ENCODE results near the gene MRPL53. TPM values are rescaled to one million over a fixed set of nuclear protein-coding genes. Genes with fewer than 3 reads are reported as not detected.

MRPL53 gene
- total and polyA plus RNA-seq, 2 of the 8 experiments (the other 6 are each of a cell fraction or from before 2014, with no cell fraction given): 36.6 to 46.3 TPM

DNA sequence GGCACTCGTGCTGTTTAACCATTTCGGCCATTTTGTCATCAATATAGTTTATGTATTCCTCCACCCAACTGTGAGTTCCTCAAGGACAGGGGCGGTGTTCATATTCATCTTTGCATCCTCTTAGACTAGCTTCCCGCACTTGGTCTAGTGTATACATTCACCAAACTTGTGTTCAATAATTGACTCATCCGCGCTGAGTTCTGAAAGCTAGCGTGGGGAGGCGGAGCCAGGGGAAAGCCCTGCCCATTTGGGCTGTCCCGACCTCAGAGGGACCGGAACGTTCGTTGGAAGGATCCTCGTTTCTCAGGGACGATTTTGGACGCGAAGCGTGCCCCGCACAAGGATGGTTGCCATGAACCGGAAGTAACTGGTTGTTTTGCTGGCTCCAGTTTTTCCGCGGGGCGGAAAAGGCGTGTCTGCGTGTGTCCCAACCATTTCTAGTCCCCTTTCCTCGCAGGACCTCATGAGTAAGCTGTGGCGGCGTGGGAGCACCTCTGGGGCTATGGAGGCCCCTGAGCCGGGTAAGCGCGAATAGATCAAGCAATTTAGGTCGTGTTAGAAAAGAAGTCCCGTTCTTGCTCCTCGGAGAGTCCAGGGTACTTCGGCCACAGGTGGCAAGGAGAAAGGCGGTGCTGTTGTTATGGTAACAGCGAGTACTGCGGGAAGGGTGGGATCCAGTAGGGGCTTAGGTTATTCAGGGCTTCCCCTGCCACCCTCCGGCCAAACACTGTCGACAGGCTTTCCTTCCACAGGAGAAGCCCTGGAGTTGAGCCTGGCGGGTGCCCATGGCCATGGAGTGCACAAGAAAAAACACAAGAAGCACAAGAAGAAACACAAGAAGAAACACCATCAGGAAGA, 17.6 kb downstream of the MRPL53 start, which contains the start of gene INO80B:
INO80B (plus strand) TSS at position 434 of the 858 bp plus-strand sequence; CDS start at position 464, 30 bp downstream.
- Histone ChIP-seq H3K4ac (replicated peaks; ENCODE audit: insufficient read length, low read depth, low read length) (peak within 1 kb of the TSS; percentile 61), H2AK5ac (ENCODE audit: low read depth, low read length) (no peak within 1 kb of the TSS), H3K36me3 (ENCODE audit: control insufficient read depth in 2 of 4, insufficient read depth in 4 of 4, low read length in 3 of 4) (no peaks in the 10 kb centered on the region), H4K20me1 (replicated peaks in 1 of 2; ENCODE audit: control insufficient read depth in 1 of 2, insufficient read depth in 2 of 2, low read length in 2 of 2) (no peaks in the 10 kb centered on the region), H2BK20ac (ENCODE audit: low read length) (no peak within 1 kb of the TSS), H4K8ac (ENCODE audit: extremely low read depth, insufficient read depth, low read length) (no peak within 1 kb of the TSS), H2BK12ac (ENCODE audit: low read depth, low read length) (no peak within 1 kb of the TSS), H3K9me3 (ENCODE audit: insufficient read depth in 2 of 2, low read depth in 1 of 2, low read length in 1 of 2) (no peaks in the 10 kb centered on the region), H2BK5ac (ENCODE audit: low read depth, low read length) (no peak within 1 kb of the TSS; the same call in 1 of the 2 replicates), H3K23ac (ENCODE audit: insufficient read length) (no peak within 1 kb of the TSS), H3K9ac (replicated peaks in 1 of 4; ENCODE audit: extremely low read depth in 1 of 4, low read depth in 3 of 4, low read length in 3 of 4) (peak within 1 kb of the TSS in 3 of 4 experiments; percentile 8 to 52 (median 44); a peak in 5 of 7 replicates), H3K56ac (replicated peaks; ENCODE audit: insufficient read length, low read depth, low read length) (no peak within 1 kb of the TSS), H4K91ac (replicated peaks; ENCODE audit: insufficient read length, low read length) (no peak within 1 kb of the TSS), H3K14ac (ENCODE audit: insufficient read length) (no peak within 1 kb of the TSS), H2AFZ (ENCODE audit: low read length) (peak within 1 kb of the TSS; percentile 93), H2BK120ac (replicated peaks; ENCODE audit: low read depth, low read length) (no peak within 1 kb of the TSS), H3K4me2 (ENCODE audit: insufficient read depth in 1 of 2, low read depth in 2 of 2, low read length in 2 of 2) (peak within 1 kb of the TSS; percentile 62 to 82), H3K79me1 (ENCODE audit: low read depth, low read length) (no peaks in the 10 kb centered on the region; the same call in 1 of the 2 replicates), H3K4me3 (ENCODE audit: extremely low read depth in 1 of 4, insufficient read depth in 2 of 4, low read depth in 3 of 4, low read length in 4 of 4) (peak within 1 kb of the TSS; percentile 64 to 96 (median 83)), H2BK15ac (ENCODE audit: low read length) (no peak within 1 kb of the TSS; the same call in 1 of the 2 replicates), H3K27ac (ENCODE audit: low read depth, low read length) (peak within 1 kb of the TSS; percentile 55), H3K23me2 (ENCODE audit: low read depth, low read length) (peaks cover 16% of the 10 kb centered on the region; the same call in 1 of the 2 replicates), H3K79me2 (ENCODE audit: control insufficient read depth in 1 of 2, insufficient read depth in 2 of 2, low read length in 2 of 2) (peaks cover 0 to 9% of the 10 kb centered on the region in 2 experiments; a peak in 1 of 4 replicates), H3K18ac (ENCODE audit: extremely low read depth, low read length) (peak within 1 kb of the TSS; percentile 49; the same call in 1 of the 2 replicates), H4K5ac (ENCODE audit: insufficient read length, low read depth, low read length) (peak within 1 kb of the TSS; percentile 61), H3K27me3 (replicated peaks in 1 of 4; ENCODE audit: control insufficient read depth in 3 of 4, extremely low read depth in 1 of 4, insufficient read depth in 3 of 4, low read length in 3 of 4) (no peaks in the 10 kb centered on the region), H3K4me1 (replicated peaks in 1 of 4; ENCODE audit: control insufficient read depth in 3 of 4, insufficient read depth in 4 of 4, low read length in 3 of 4) (peaks cover 0 to 10% (median 2%) of the 10 kb centered on the region in 4 experiments; a peak in 5 of 7 replicates)
- DNase-seq (ENCODE audit: low read depth in 1 of 2, low spot score in 2 of 2): peak; percentile 86 to 98
- FAIRE-seq: peak; percentile 71
- POLR2A ChIA-PET (ENCODE audit: partially characterized antibody): interaction anchor here (0.8 to 10.5 kb wide), 14 partner anchors 8 to 231 kb away, joined by 3 to 89 read pairs (median 6); partner anchors contain the start of genes C2orf81, CCDC142, MOGS and MRPL53
- WGBS, 2 experiments (ENCODE audit: extremely low coverage in 1 of 2, insufficient coverage in 1 of 2, insufficient read length in 1 of 2, insufficient replicate concordance in 2 of 2, low coverage in 1 of 2, low lambda C conversion rate in 2 of 2, missing lambda C conversion rate in 1 of 2): 3% methylated on average over 40 of the region's 40 CpGs; no CpG with 5 or more reads in 1 of the 2 experiments
- CTCF ChIA-PET (ENCODE audit: partially characterized antibody): interaction anchor here (0.8 to 10.5 kb wide), 14 partner anchors 9 to 133 kb away, joined by 3 to 86 read pairs (median 3); partner anchors contain the start of genes CCDC142, MRPL53 and TTC31
- TF ChIP-seq BRCA1 (IDR thresholded peaks at IDR 0.05; ENCODE audit: low read depth, low read length) (no peak), CTBP2 (IDR thresholded peaks at IDR 0.05; ENCODE audit: borderline replicate concordance, insufficient read depth, insufficient read length, low read length) (no peak), HDAC2 (IDR thresholded peaks at IDR 0.05; ENCODE audit: borderline replicate concordance in 1 of 2, low read depth in 2 of 2, low read length in 2 of 2) (peak; percentile 91 to 99; a peak in 2 of 4 replicates), EP300 (IDR thresholded peaks at IDR 0.05; ENCODE audit: borderline replicate concordance in 1 of 2, low read depth in 2 of 2, low read length in 2 of 2) (peak in 1 of 2 experiments; percentile 77; a peak in 1 of 3 replicates), TAF1 (IDR thresholded peaks at IDR 0.05; ENCODE audit: low read depth, low read length) (peak; percentile 77), SAP30 (IDR thresholded peaks at IDR 0.05; ENCODE audit: insufficient read depth, insufficient replicate concordance, low read length) (peak; percentile 100), NRF1 (IDR thresholded peaks at IDR 0.05; ENCODE audit: low read depth, low read length) (no peak), CEBPB (IDR thresholded peaks at IDR 0.05; ENCODE audit: low read depth, low read length) (no peak)
